Measurements from ENCODE around the gene CTNNBIP1.
A peak's percentile ranks its signal among the peaks of the same experiment; 100 is the strongest.

The CTNNBIP1 gene

GRCh38 chr1:9877962-9878361, 32.1 kb downstream of the CTNNBIP1 start:
- no peak for DNase-seq (ENCODE audit: low read depth)

GRCh38 chr1:9875636-9876000, 34.5 kb downstream of the CTNNBIP1 start:
- no peak for DNase-seq (ENCODE audit: low read depth)

GRCh38 chr1:9874959-9875635, 35.0 kb downstream of the CTNNBIP1 start:
- DNase-seq (ENCODE audit: low read depth) = peak; percentile 66

GRCh38 chr1:9874412-9874811, 35.7 kb downstream of the CTNNBIP1 start:
- no peak for DNase-seq (ENCODE audit: low read depth)

- no peak for DNase-seq (ENCODE audit: low read depth)
Measured at GRCh38 chr1:9873992-9874391, 36.1 kb downstream of the CTNNBIP1 start.

GRCh38 chr1:9873385-9873784, 36.7 kb downstream of the CTNNBIP1 start:
- DNase-seq (ENCODE audit: low read depth) = no peak

- no peak for DNase-seq (ENCODE audit: low read depth)
Measured at GRCh38 chr1:9872430-9873165, 37.5 kb downstream of the CTNNBIP1 start.

- no peak for DNase-seq (ENCODE audit: low read depth)
Measured at GRCh38 chr1:9871707-9872425, 38.2 kb downstream of the CTNNBIP1 start.

GRCh38 chr1:9871021-9871420, 39.0 kb downstream of the CTNNBIP1 start:
- DNase-seq (ENCODE audit: low read depth) = no peak

- DNase-seq (ENCODE audit: low read depth) = no peak
Measured at GRCh38 chr1:9870572-9870971, 39.5 kb downstream of the CTNNBIP1 start.

GRCh38 chr1:9869831-9870251, 40.2 kb downstream of the CTNNBIP1 start:
- DNase-seq (ENCODE audit: low read depth) = no peak

- no peak for DNase-seq (ENCODE audit: low read depth)
Measured at GRCh38 chr1:9868244-9868590, 41.9 kb downstream of the CTNNBIP1 start.

GRCh38 chr1:9867408-9868243, 42.4 kb downstream of the CTNNBIP1 start:
- peak; percentile 79 for DNase-seq (ENCODE audit: low read depth)

GRCh38 chr1:9866836-9867235, 43.2 kb downstream of the CTNNBIP1 start:
- DNase-seq (ENCODE audit: low read depth) = no peak

- DNase-seq (ENCODE audit: low read depth) = no peak
Measured at GRCh38 chr1:9865724-9866123, 44.3 kb downstream of the CTNNBIP1 start.

- DNase-seq (ENCODE audit: low read depth) = no peak
Measured at GRCh38 chr1:9863371-9863770, 46.7 kb downstream of the CTNNBIP1 start.

- no peak for DNase-seq (ENCODE audit: low read depth)
Measured at GRCh38 chr1:9861360-9861759, 48.7 kb downstream of the CTNNBIP1 start.

GRCh38 chr1:9860887-9861286, 49.2 kb downstream of the CTNNBIP1 start:
- no peak for DNase-seq (ENCODE audit: low read depth)

GRCh38 chr1:9859281-9860014, 50.6 kb downstream of the CTNNBIP1 start:
- no peak for DNase-seq (ENCODE audit: low read depth)

- DNase-seq (ENCODE audit: low read depth) = no peak
Measured at GRCh38 chr1:9858293-9859035, 51.6 kb downstream of the CTNNBIP1 start.

GRCh38 chr1:9855186-9855585, 54.9 kb downstream of the CTNNBIP1 start:
- DNase-seq (ENCODE audit: low read depth) = no peak
